HepG2 (cell line): ENCODE measurements around the gene ETF1. TPM values are rescaled to one million over a fixed set of nuclear protein-coding genes. Genes with fewer than 3 reads are reported as not detected.

Experiments used
- ARNTL ChIP-seq: sonication (generic); formaldehyde crosslinking; IDR thresholded peaks from 2 replicates; pipeline ENCODE4 v1.4.0; 2020; ENCODE audit warnings: mild to moderate bottlenecking, missing genetic modification reagents
- ATF2 ChIP-seq: sonication (generic); formaldehyde crosslinking; IDR thresholded peaks from 2 replicates; pipeline ENCODE4 v1.4.0; 2020; ENCODE audit warnings: missing genetic modification reagents
- ATF5 ChIP-seq: sonication (generic); formaldehyde crosslinking; IDR thresholded peaks from 2 replicates; pipeline ENCODE4 v1.4.0; 2020; ENCODE audit warnings: mild to moderate bottlenecking, low read depth, missing genetic modification reagents
- CENPT ChIP-seq: sonication (generic); formaldehyde crosslinking; IDR thresholded peaks from 2 replicates; pipeline ENCODE4 v1.8.0; 2022; ENCODE audit warnings: low read depth, mild to moderate bottlenecking, moderate library complexity, missing genetic modification reagents
- CREM ChIP-seq, 2 experiments: sonication (generic) in 1 of 2; formaldehyde crosslinking in 1 of 2; IDR thresholded peaks; 2 replicates each; pipeline versions ENCODE4 v1.4.0 to v1.6.1; 2016 to 2020; ENCODE audit warnings: antibody characterized with exemption in 1 of 2, mild to moderate bottlenecking in 1 of 2, missing genetic modification reagents in 1 of 2
- ELF3 ChIP-seq: IDR thresholded peaks from 2 replicates; pipeline ENCODE4 v1.6.1; 2016; ENCODE audit warnings: missing genetic modification reagents, missing compliant biosample characterization
- GFI1 ChIP-seq: sonication (generic); formaldehyde crosslinking; IDR thresholded peaks from 2 replicates; pipeline ENCODE4 v1.5.0; 2020; ENCODE audit warnings: missing genetic modification reagents, mild to moderate bottlenecking, borderline replicate concordance
- IRX3 ChIP-seq: sonication (generic); formaldehyde crosslinking; IDR thresholded peaks from 2 replicates; pipeline ENCODE4 v1.8.1; 2023; ENCODE audit warnings: mild to moderate bottlenecking, low read depth, missing genetic modification reagents, borderline replicate concordance
- NCOA5 ChIP-seq: sonication (generic); formaldehyde crosslinking; IDR thresholded peaks from 2 replicates; pipeline ENCODE4 v1.4.0; 2020; ENCODE audit warnings: missing genetic modification reagents
- NCOR1 ChIP-seq: fragments of 200-600 bp; sonication (generic); IDR thresholded peaks from 2 replicates; pipeline ENCODE4 v1.7.0; 2017; ENCODE audit warnings: antibody characterized with exemption, low read length, borderline replicate concordance
- PPARG ChIP-seq: conservative IDR thresholded peaks from 2 replicates; pipeline ENCODE4 v1.6.1; 2016; ENCODE audit warnings: missing biosample characterization, missing genetic modification reagents
- SNAPC2 ChIP-seq: sonication (generic); formaldehyde crosslinking; IDR thresholded peaks from 2 replicates; pipeline ENCODE4 v1.8.1; 2022; ENCODE audit warnings: mild to moderate bottlenecking, missing genetic modification reagents
- ZBTB39 ChIP-seq: sonication (generic); formaldehyde crosslinking; IDR thresholded peaks from 2 replicates; pipeline ENCODE4 v1.5.0; 2020; ENCODE audit warnings: missing genetic modification reagents
- ZFP36L1 ChIP-seq: sonication (generic); formaldehyde crosslinking; IDR thresholded peaks from 2 replicates; pipeline ENCODE4 v1.8.0; 2022; ENCODE audit warnings: mild to moderate bottlenecking, missing genetic modification reagents, moderate library complexity
- ZGPAT ChIP-seq: IDR thresholded peaks from 2 replicates; pipeline ENCODE4 v1.6.1; 2016; ENCODE audit warnings: mild to moderate bottlenecking
- ZNF609 ChIP-seq: sonication (generic); formaldehyde crosslinking; IDR thresholded peaks from 2 replicates; pipeline ENCODE4 v1.4.0; 2020; ENCODE audit warnings: mild to moderate bottlenecking, missing genetic modification reagents, borderline replicate concordance
- ZNF780A ChIP-seq: sonication (generic); formaldehyde crosslinking; IDR thresholded peaks from 2 replicates; pipeline ENCODE4 v1.8.0; 2022; ENCODE audit warnings: mild to moderate bottlenecking, missing genetic modification reagents, moderate library complexity
- polyA plus RNA-seq, 8 experiments: library from polyadenylated mRNA; depleted of rRNA in 3 of 8; stranded (reverse) in 7 of 8; unstranded in 1 of 8; fragments of >200 nt; fragmentation: Illumina TruSeq in 4 of 8; extraction: Trizol in 4 of 8; gene quantifications; 2 replicates each; pipeline versions ENCODE4 v1.2.1 to v1.2.3, GENCODE V29; 2011 to 2016; ENCODE audit warnings: low read depth in 4 of 8, missing spikeins in 1 of 8, mixed read lengths in 1 of 8; ENCODE audit not compliant: insufficient read depth in 1 of 8
- total RNA-seq, 5 experiments: library from RNA; depleted of rRNA; stranded (reverse); fragments of >200 nt; fragmentation: Illumina TruSeq; extraction: Trizol; gene quantifications; 2 replicates each; pipeline ENCODE4 v1.2.3, GENCODE V29; 2016; ENCODE audit warnings: low read depth in 1 of 5

Gene ETF1
- total and polyA plus RNA-seq, 2 of the 13 experiments (the other 11 are each of a cell fraction or from before 2014, with no cell fraction given) = 52.1 to 184 TPM

- TF ChIP-seq CENPT (CRISPR knock-in tag) (no peak), CREM (IDR thresholded peaks at IDR 0.05) (peak; percentile 67), CREM (CRISPR knock-in tag; IDR thresholded peaks at IDR 0.05) (no peak), ZBTB39 (peak; percentile 59; the same call in 1 of the 2 replicates), ELF3 (CRISPR knock-in tag) (peak; percentile 74), SNAPC2 (no peak), ZNF609 (peak; percentile 46; the same call in 1 of the 2 replicates), IRX3 (CRISPR knock-in tag) (no peak), NCOR1 (peak; percentile 51; the same call in 1 of the 2 replicates), ZFP36L1 (CRISPR knock-in tag) (peak; percentile 45; the same call in 1 of the 2 replicates), PPARG (CRISPR knock-in tag) (peak; percentile 63; the same call in 1 of the 2 replicates), ARNTL (CRISPR knock-in tag) (no peak), ATF5 (no peak), ZGPAT (peak; percentile 66; the same call in 1 of the 2 replicates), GFI1 (CRISPR knock-in tag) (peak; percentile 23; the same call in 1 of the 2 replicates), ATF2 (CRISPR knock-in tag) (peak; percentile 24; the same call in 1 of the 2 replicates), NCOA5 (no peak), ZNF780A (CRISPR knock-in tag) (no peak)
These were observed 8.8 kb downstream of the ETF1 start (continued) for GRCh38 chr5:138533973-138534941.
